H54 (cell line): Measurements from ENCODE around the gene CCDC40.
"Not testable (repeated sequence)": the region's sequence is repeated elsewhere in the genome, so short reads cannot be mapped to it uniquely, and the experiment has no call there.

Experiments
- DNase-seq: peaks from one replicate; pipeline ENCODE4 v3.0.0; 2011; ENCODE audit warnings: low spot score, mixed read lengths; ENCODE audit not compliant: insufficient read length
- FAIRE-seq: peaks from 3 replicates; lab custom pipeline; 2011; peaks lifted over from hg19 to GRCh38; lab: Jason Lieb, UNC
- POLR2A ChIP-seq: IDR thresholded peaks from 2 replicates; pipeline ENCODE4 v1.6.1; 2011; ENCODE audit warnings: low read depth, mild to moderate bottlenecking, low read length

The CCDC40 gene

DNA sequence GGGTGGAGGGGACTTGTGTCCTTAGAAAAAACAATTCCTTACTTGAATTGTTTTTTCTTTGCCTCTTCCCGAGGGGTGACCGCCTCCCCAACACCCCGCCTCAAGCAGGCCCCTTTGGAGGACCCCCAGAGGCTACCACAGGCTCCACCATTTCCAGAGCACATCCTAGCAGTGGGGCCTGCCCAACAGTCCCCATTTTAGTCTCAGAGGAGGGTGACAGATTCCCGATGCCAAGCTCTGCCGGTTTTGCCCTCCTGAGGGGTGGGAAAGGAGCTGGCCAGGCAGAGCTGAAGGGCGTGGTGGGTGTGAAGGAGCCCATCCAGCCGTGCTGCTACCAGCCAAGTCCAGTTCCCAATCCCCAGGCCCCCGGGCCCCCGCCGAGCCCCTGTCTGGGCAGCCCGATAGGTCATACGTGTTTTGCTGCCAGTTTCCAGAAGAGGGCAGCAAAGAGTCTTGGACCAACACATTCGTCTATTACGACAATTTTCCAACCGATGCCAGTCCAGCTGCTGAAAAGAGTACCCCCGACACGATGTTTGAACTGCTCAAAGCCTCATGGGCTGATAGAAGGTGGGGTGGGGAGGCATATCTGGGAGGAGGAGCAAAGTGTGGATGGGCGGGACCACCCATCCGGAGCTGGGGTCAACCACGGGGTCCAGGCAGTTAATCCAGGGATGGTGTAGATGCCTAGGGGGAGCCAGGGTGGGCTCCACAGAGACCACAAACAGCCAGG, 46.1 kb downstream of the CCDC40 start:
- no peak for TF ChIP-seq POLR2A
- FAIRE-seq (no peak), DNase-seq (peak; percentile 74)

DNA sequence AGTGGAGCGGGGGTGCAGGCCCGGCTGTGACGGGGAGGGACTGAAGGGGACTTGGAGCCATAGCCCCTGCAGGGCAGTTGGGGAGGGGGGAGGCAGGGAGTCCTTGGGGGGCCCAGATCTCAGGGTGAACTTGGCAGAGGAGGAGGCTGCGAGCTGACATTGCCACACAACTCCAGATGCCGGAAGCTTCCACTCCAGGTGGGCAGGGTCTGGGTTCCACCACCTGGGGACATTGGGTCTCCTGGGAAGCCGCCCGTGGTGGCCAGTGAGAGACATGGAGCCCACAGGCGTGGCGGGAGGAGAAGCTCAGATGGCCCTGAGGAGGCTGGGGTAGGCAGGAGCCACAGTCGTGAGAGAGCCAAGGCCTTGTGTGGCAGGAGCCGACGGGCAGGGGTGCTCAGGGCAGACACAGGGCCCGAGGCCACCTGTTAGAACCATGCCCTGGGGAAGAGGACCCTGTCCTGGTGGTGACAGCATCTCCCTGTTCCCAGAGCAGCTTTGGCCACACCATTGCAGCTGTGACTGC, 46.8 kb downstream of the CCDC40 start:
- DNase-seq (no peak), FAIRE-seq (no peak)
- no peak for TF ChIP-seq POLR2A

DNA sequence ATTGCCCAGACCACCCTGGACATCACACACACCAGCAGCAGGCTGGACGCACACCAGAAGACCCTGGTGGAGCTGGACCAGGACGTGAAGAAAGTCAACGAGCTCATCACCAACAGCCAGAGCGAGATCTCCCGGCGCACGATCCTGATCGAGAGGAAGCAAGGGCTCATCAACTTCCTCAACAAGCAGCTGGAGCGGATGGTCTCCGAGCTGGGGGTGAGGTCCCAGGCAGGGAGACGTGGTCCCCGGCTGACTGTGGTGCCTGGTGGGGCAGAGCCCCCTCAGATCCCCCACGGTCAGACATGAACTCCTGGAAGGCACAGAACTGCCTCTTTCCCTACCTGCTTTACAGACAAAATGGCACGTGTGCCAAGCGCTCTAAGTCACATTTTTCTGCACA, 48.3 kb downstream of the CCDC40 start:
- no peak for TF ChIP-seq POLR2A
- no peak for FAIRE-seq

DNA sequence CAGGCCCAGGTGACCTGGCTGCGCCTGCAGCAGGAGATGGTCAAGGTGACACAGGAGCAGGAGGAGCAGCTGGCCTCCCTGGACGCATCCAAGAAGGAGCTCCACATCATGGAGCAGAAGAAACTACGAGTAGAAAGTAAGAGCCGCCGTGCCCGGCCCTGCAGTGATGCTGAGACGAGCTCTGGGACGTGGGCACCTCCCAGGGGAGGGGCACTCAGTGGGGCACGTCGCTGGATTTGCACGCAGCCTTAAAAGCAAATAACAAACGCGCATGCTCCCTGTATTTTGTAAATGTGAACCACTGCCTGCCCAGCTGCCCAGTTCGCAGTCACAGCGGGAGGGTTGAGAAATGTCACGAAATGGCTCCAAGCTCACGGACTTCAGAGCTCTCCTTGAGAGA, 49.6 kb downstream of the CCDC40 start:
- DNase-seq (no peak), FAIRE-seq (no peak)
- TF ChIP-seq POLR2A, result no peak

More for the DNA sequence above, 48.3 kb downstream of the CCDC40 start:
- no peak for DNase-seq

DNA sequence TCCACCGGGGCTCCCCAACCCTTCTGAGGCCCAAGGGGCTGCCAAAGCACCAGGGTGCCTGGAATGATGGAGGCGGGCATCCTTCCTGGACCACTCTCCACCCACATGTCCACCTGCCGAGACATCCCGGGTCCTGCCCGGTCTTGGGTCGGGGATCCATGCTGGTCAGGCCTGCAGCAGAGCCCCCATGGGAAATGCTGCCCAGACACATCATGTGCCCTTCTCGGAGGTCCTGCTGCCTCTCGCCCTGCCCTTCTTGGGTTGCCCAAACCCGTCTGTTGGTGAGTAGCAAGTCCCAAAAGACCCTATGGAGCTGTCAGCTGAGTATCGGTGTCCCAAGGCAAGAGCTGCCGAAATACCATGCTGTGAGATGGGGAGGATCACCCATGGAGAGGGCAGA, 50.2 kb downstream of the CCDC40 start:
- no peak for FAIRE-seq
- no peak for TF ChIP-seq POLR2A

DNA sequence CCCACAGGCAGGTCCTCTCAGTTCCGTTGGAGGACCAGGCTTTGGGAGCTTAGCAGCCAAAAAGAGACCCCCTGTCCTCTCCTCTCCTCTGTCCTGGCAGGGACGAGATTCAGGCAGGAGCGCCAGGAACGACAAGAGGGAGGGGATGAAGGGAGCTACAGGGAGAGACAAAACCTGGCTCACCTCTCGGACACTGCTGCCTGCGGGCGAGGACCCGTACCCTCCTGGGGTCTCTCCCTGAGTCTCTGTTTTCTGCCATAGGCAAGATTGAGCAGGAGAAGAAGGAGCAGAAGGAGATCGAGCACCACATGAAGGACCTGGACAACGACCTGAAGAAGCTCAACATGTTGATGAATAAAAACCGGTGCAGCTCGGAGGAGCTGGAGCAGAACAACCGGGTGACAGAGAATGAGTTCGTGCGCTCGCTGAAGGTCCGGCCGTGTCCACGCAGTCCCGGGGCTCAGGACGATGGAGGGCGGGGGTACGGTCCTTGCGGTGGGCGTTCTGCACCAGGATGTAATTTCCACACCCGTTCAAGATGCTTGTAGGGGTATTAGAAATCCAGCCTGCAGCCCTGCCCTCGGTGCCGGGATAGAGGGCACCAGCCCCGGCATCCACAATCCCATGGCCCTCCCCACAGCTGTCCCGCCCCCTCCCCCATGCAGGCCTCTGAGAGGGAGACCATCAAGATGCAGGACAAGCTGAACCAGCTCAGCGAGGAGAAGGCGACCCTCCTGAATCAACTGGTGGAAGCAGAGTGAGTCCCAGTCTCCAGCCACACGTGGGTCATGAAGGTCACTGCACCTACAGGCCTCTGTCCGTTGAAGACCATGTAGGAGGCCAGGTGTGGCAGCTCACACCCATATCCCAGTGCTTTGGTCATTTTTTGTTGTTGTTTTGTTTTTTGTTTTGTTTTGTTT, 51.2 kb downstream of the CCDC40 start:
- FAIRE-seq, result no peak
- no peak for TF ChIP-seq POLR2A
- DNase-seq, result no peak

More for the DNA sequence above, 50.2 kb downstream of the CCDC40 start:
- DNase-seq, result no peak

DNA sequence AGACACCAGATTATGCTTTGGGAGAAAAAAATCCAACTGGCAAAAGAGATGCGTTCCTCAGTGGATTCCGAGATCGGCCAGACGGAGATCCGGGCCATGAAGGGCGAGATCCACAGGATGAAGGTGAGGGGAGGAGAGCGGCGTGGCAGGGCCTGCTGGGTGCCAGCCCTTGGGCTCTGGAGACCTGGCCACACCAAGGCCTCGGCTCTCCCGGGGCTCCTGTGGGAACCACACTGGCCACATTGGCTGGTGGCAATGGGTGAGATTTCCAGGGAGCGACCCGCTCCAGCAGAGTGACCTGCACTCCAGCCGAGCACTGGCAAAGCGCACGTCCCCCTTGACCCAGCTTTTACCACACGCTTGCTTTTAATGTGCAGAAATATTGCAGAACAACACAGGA, 53.3 kb downstream of the CCDC40 start:
- TF ChIP-seq POLR2A, result no peak
- FAIRE-seq (no peak), DNase-seq (no peak)

DNA sequence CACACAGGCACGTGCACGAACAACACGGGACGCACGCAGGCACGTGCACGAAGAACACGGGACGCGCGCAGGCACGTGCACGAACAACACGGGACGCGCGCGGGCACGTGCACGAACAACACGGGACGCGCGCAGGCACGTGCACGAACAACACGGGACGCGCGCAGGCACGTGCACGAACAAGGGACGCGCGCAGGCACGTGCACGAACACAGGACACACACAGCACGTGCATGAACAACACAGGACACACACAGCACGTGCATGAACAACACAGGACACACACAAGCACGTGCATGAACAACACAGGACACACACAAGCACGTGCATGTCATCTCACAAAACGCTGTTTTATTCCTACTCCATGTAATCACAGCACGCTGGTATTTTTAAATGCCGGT, 53.7 kb downstream of the CCDC40 start:
- FAIRE-seq, DNase-seq: not testable (repeated sequence)

DNA sequence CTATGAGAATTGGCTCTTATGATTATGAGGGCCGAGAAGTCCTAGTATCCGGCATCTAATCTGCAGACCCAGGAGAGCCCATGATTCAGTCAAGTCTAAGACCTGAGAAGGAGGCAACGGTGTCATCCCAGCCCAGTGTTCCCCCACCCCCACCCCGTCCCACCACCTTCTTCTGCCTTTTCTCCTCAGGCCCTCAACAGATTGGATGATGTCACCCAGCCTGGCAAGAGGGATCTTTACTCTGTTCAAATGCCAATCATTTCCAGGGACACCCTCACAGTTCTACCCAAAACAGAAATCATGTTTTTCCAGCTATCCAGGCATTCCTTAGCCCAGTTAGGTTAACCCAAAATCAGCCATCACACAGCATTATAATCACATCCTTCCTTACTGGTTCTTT, 54.9 kb downstream of the CCDC40 start:
- no peak for FAIRE-seq
- TF ChIP-seq POLR2A, result no peak
- no peak for DNase-seq

DNA sequence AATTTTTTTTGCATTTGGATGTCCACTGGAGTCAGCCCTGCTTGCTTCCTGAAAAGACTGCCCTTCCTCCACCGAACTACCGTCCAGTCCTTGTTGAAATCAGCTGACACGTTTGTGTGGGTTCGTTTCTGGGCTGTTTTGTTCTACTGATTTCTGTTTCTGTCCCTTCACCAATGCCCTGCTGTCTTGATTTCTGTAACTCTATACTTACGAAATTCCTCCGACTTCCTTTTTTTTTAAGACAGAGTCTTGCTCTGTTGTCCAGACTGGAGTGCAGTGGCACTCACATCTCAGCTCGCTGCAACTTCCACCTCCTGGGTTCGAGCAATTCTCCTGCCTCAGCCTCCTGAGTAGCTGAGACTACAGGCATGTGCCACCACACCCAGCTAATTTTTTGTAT, 56.5 kb downstream of the CCDC40 start:
- FAIRE-seq (no peak), DNase-seq (no peak)
- no peak for TF ChIP-seq POLR2A

DNA sequence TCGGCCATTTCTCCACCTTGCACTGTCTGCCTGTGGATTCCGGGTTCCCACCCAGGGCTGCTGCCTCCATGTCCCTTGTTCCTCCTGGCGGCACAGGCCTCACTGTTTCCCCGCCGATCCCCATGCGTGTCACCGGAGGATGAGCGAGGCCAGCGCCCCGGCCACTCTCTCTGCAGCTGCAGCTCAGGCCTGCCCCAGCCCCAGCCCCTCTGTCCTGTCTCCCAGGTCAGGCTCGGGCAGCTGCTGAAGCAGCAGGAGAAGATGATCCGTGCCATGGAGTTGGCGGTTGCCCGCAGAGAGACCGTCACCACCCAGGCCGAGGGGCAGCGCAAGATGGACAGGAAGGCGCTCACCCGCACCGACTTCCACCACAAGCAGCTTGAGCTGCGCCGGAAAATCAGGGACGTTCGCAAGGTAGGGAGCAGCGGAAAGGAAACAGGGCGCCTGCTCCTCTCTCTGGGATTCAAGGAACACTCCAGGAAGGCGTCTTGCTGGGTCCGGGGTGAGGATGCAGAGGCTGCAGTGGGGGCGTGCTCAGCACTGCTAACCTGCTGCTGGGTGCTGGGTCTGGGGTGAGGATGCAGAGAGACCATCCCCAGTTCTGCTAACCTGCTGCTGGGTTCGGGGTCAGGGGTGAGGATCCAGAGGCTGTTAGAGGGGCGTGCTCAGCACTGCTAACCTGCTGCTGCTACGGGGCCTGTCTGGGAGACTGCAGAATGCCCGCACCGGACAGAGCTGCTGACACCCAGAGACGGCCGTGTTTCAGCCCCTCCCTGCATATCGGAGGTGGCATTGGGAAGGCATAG, 58.8 kb downstream of the CCDC40 start:
- DNase-seq, result no peak
- FAIRE-seq, result no peak

DNA sequence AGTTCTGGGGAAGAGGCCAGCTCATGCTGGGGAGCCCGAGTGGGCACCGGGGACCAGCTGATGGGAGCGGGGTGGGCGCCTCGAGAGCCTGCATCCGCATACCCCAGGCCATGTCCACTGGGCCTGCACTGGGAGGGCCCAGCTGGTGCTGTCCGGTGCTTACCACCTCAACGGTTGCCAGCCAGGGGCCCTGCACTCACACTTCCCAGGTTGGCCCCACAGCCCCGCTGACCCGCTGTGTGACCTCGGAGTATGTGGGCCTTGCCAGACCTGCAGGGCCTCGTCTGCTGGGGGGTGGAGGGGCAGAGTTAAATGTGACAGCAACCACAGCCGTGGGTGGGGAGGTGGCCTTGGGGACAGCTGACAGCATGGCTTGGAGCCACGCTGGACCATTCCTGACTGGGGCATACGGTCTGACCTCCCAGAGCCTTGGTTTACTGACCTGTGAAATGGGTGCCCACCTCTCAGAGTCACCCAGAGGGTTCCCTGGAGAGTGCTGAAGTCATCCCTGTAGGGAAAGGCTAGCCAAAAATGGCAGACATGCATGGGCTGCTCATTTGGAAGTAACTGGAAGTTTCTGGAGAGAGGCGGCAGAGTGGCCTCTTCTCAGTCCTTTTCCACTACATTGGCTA, 59.5 kb downstream of the CCDC40 start:
- no peak for DNase-seq
- no peak for FAIRE-seq
- TF ChIP-seq POLR2A, result no peak

More for the DNA sequence above, 58.8 kb downstream of the CCDC40 start:
- no peak for TF ChIP-seq POLR2A

DNA sequence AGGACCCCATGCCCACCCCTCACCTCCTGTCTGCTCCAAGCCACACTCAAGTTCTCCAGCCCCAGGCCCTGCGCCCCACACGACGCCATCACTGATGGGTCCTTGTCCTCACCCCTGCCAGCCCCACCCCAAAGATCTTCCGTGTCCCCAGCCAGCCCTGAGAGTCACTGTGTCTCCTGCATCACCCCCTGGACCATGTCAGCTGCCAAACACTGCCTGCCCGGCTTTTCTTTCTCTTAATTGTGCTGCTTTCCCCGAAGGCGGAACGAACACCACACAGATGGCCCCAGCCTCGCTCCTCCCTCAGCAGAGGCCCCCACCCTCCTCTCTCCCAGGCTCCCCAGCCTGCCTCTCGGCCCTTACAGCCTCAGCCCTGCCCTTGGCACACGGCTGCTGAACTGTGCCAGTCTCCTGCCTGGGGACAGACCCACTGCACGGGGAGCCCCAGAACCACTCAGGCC, 60.1 kb downstream of the CCDC40 start:
- DNase-seq, result no peak
- no peak for FAIRE-seq
- TF ChIP-seq POLR2A, result no peak
